ENCODE measurements around the gene ANAPC15. TPM values are rescaled to one million over a fixed set of nuclear protein-coding genes. Genes with fewer than 3 reads are reported as not detected.
A peak's percentile ranks its signal among the peaks of the same experiment; 100 is the strongest.

The ANAPC15 gene
- total and polyA plus RNA-seq, 9 of the 15 experiments (the other 6 are each of a cell fraction or from before 2014, with no cell fraction given) = 53.0 to 254 (median 75.7) TPM

DNA sequence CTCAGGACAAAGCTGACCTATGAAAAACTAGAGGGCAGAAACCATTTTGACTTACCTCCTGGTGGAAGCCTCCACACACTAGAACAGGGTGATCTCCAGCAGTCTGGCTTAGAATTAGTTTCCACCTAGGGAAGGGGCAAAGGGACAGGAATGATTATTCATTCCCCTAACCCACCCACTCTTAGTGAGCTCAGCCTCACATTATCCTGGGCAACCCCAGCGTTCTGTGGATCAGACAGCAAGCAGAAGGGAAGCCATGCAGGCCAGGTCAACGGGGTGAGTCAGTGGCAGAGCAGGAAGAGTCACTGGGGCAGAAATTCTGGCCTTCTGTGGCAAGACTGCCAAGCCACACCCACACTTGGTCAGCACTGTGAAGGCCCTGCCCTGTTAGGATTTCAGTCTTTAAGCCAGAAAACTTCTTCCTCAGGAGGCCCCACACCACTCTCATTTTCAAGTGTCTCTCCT, 42.7 kb downstream of the ANAPC15 start (continued):
- 0 out of 2 replicates have a peak, but pooled peaks have one; percentile 69 for TF ChIP-seq ZBTB17 (CRISPR knock-in tag; IDR thresholded peaks at IDR 0.05)
- TF ChIP-seq NR2C1 (IDR thresholded peaks at IDR 0.05) = no peak
- no peak; the same call in 1 of the 2 replicates for TF ChIP-seq NR2C1 (tag; IDR thresholded peaks at IDR 0.05)
- TF ChIP-seq, protein P1, sequence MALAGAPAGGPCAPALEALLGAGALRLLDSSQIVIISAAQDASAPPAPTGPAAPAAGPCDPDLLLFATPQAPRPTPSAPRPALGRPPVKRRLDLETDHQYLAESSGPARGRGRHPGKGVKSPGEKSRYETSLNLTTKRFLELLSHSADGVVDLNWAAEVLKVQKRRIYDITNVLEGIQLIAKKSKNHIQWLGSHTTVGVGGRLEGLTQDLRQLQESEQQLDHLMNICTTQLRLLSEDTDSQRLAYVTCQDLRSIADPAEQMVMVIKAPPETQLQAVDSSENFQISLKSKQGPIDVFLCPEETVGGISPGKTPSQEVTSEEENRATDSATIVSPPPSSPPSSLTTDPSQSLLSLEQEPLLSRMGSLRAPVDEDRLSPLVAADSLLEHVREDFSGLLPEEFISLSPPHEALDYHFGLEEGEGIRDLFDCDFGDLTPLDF (CRISPR knock-in tag; IDR thresholded peaks at IDR 0.05) = no peak
- no peak for TF ChIP-seq CREB3L1 (IDR thresholded peaks at IDR 0.05; ENCODE audit: borderline replicate concordance, low read depth)
- TF ChIP-seq SMAD2 (IDR thresholded peaks at IDR 0.05; ENCODE audit: low read depth, low read length) = no peak
- TF ChIP-seq CCNT2 (IDR thresholded peaks at IDR 0.05; ENCODE audit: borderline replicate concordance, extremely low read depth, insufficient read length, low read depth, low read length) = no peak
- TF ChIP-seq KLF10 (CRISPR knock-in tag; IDR thresholded peaks at IDR 0.05) = no peak
- no peak for TF ChIP-seq JUND (IDR thresholded peaks at IDR 0.05; ENCODE audit: borderline replicate concordance, low read depth, low read length)
- 0 out of 3 replicates have a peak, but pooled peaks have one; percentile 11 for TF ChIP-seq JUND (tag; IDR thresholded peaks at IDR 0.05; ENCODE audit: borderline replicate concordance, low read depth, low read length)
- no peak for TF ChIP-seq MEIS2 (IDR thresholded peaks at IDR 0.05; ENCODE audit: partially characterized antibody)
- TF ChIP-seq TRIM24 (IDR thresholded peaks at IDR 0.05) = no peak
- no peak for TF ChIP-seq ZNF263 (CRISPR knock-in tag; IDR thresholded peaks at IDR 0.05; ENCODE audit: borderline replicate concordance)
- TF ChIP-seq NR2F6 (CRISPR knock-in tag; IDR thresholded peaks at IDR 0.05) = no peak
- TF ChIP-seq LEF1 (IDR thresholded peaks at IDR 0.05) = no peak
- TF ChIP-seq MCM5 (IDR thresholded peaks at IDR 0.05; ENCODE audit: low read depth) = no peak
- TF ChIP-seq TCF7 (IDR thresholded peaks at IDR 0.05; ENCODE audit: borderline replicate concordance) = no peak
- TF ChIP-seq NFXL1 (CRISPR knock-in tag; IDR thresholded peaks at IDR 0.05) = no peak
- no peak for TF ChIP-seq WHSC1 (IDR thresholded peaks at IDR 0.05; ENCODE audit: low read length)
- no peak for TF ChIP-seq SMARCA5 (IDR thresholded peaks at IDR 0.05)
- no peak for TF ChIP-seq PCBP2 (IDR thresholded peaks at IDR 0.05; ENCODE audit: low read depth, low read length, poor library complexity, severe bottlenecking)
- TF ChIP-seq XRCC5 (IDR thresholded peaks at IDR 0.05; ENCODE audit: low read depth, low read length) = no peak
- TF ChIP-seq PRMT5 (CRISPR knock-in tag; IDR thresholded peaks at IDR 0.05) = no peak
- no peak for TF ChIP-seq ZNF830 (CRISPR knock-in tag; IDR thresholded peaks at IDR 0.05)
- TF ChIP-seq STAG1 (CRISPR knock-in tag; IDR thresholded peaks at IDR 0.05; ENCODE audit: borderline replicate concordance) = no peak
- TF ChIP-seq NR3C1 (CRISPR knock-in tag; IDR thresholded peaks at IDR 0.05) = no peak
- no peak for TF ChIP-seq ZNF253 (CRISPR knock-in tag; conservative IDR thresholded peaks at IDR 0.05)
- TF ChIP-seq SREBF2 (CRISPR knock-in tag; IDR thresholded peaks at IDR 0.05) = no peak
- TF ChIP-seq HCFC1 (IDR thresholded peaks at IDR 0.05; ENCODE audit: low read depth, low read length) = no peak
- TF ChIP-seq PPARD (CRISPR knock-in tag; IDR thresholded peaks at IDR 0.05) = no peak
- TF ChIP-seq PREB (CRISPR knock-in tag; IDR thresholded peaks at IDR 0.05) = no peak
